ENCODE results near the gene SRR.
"Not testable (repeated sequence)": the region's sequence is repeated elsewhere in the genome, so short reads cannot be mapped to it uniquely, and the experiment has no call there.

The SRR gene

GRCh38 chr17:2316916-2317205, 13.1 kb downstream of the SRR start:
- not testable (repeated sequence) for H3K23ac ChIP-seq (ENCODE audit: low read depth, low read length, poor library complexity); H2BK12ac ChIP-seq (ENCODE audit: low read length); H2AFZ ChIP-seq (ENCODE audit: low read length); H3K4ac ChIP-seq (ENCODE audit: low read length); H3K27me3 ChIP-seq (ENCODE audit: control insufficient read depth in 3 of 3, insufficient read depth in 3 of 3, low read depth in 1 of 3, low read length in 3 of 3); H3K27ac ChIP-seq (replicated peaks; ENCODE audit: low read length); H3K4me1 ChIP-seq (ENCODE audit: control insufficient read depth in 2 of 2, insufficient read depth in 1 of 2, low read depth in 1 of 2, low read length in 2 of 2); H3K4me3 ChIP-seq (ENCODE audit: low read length in 2 of 2); H2BK120ac ChIP-seq (ENCODE audit: low read depth, low read length); H2AK5ac ChIP-seq (ENCODE audit: low read depth, low read length); H3K14ac ChIP-seq (ENCODE audit: low read length); H4K8ac ChIP-seq (ENCODE audit: low read depth, low read length); H2BK5ac ChIP-seq (ENCODE audit: low read length); DNase-seq (ENCODE audit: low spot score); H3K79me1 ChIP-seq (ENCODE audit: low read depth, low read length); H4K91ac ChIP-seq (ENCODE audit: low read depth, low read length, poor library complexity); H3K9ac ChIP-seq (ENCODE audit: low read depth, low read length, poor library complexity); H2BK15ac ChIP-seq (ENCODE audit: low read length); H3K18ac ChIP-seq (ENCODE audit: low read length); H3K4me2 ChIP-seq (ENCODE audit: insufficient read depth, low read length, poor library complexity, severe bottlenecking); H3K9me3 ChIP-seq (replicated peaks in 1 of 2; ENCODE audit: control insufficient read depth in 2 of 2, insufficient read depth in 1 of 2, low read depth in 1 of 2, low read length in 2 of 2)
- H3K36me3 ChIP-seq (replicated peaks in 1 of 2; ENCODE audit: control insufficient read depth in 2 of 2, insufficient read depth in 2 of 2, low read length in 2 of 2), result peaks cover 8 to 33% of the 10 kb centered on the region in 2 donors
- no CpG with 5 or more reads among the region's 7 CpGs for WGBS, 2 donors (ENCODE audit: extremely low coverage in 2 of 2, insufficient read length in 2 of 2, insufficient replicate concordance in 1 of 2)

GRCh38 chr17:2317796-2318195, 14.0 kb downstream of the SRR start:
- Histone ChIP-seq H2BK120ac (ENCODE audit: low read depth, low read length) (no peak overlapping the region), H2AFZ (ENCODE audit: low read length) (no peak overlapping the region), H3K18ac (ENCODE audit: low read length) (no peak overlapping the region), H3K9me3 (replicated peaks in 1 of 2; ENCODE audit: control insufficient read depth in 2 of 2, insufficient read depth in 1 of 2, low read depth in 1 of 2, low read length in 2 of 2) (no peaks in the 10 kb centered on the region), H2BK12ac (ENCODE audit: low read length) (no peak overlapping the region), H2BK15ac (ENCODE audit: low read length) (no peak overlapping the region), H2BK5ac (ENCODE audit: low read length) (no peak overlapping the region), H3K23ac (ENCODE audit: low read depth, low read length, poor library complexity) (no peak overlapping the region), H3K36me3 (replicated peaks in 1 of 2; ENCODE audit: control insufficient read depth in 2 of 2, insufficient read depth in 2 of 2, low read length in 2 of 2) (peaks cover 11 to 42% of the 10 kb centered on the region in 2 donors), H4K91ac (ENCODE audit: low read depth, low read length, poor library complexity) (no peak overlapping the region), H3K9ac (ENCODE audit: low read depth, low read length, poor library complexity) (no peak overlapping the region), H4K8ac (ENCODE audit: low read depth, low read length) (no peak overlapping the region), H3K4ac (ENCODE audit: low read length) (no peak overlapping the region), H3K14ac (ENCODE audit: low read length) (no peak overlapping the region), H3K4me1 (ENCODE audit: control insufficient read depth in 2 of 2, insufficient read depth in 1 of 2, low read depth in 1 of 2, low read length in 2 of 2) (no peaks in the 10 kb centered on the region), H3K79me1 (ENCODE audit: low read depth, low read length) (no peaks in the 10 kb centered on the region), H3K4me2 (ENCODE audit: insufficient read depth, low read length, poor library complexity, severe bottlenecking) (no peak overlapping the region), H3K4me3 (ENCODE audit: low read length in 2 of 2) (no peak overlapping the region), H2AK5ac (ENCODE audit: low read depth, low read length) (no peak overlapping the region), H3K27ac (replicated peaks; ENCODE audit: low read length) (no peak overlapping the region), H3K27me3 (ENCODE audit: control insufficient read depth in 3 of 3, insufficient read depth in 3 of 3, low read depth in 1 of 3, low read length in 3 of 3) (no peaks in the 10 kb centered on the region)
- no peak for DNase-seq (ENCODE audit: low spot score)
- WGBS, 2 donors (ENCODE audit: extremely low coverage in 2 of 2, insufficient read length in 2 of 2, insufficient replicate concordance in 1 of 2), result no CpG with 5 or more reads among the region's 3 CpGs

GRCh38 chr17:2319051-2319450, 15.3 kb downstream of the SRR start:
- Histone ChIP-seq H3K36me3 (replicated peaks in 1 of 2; ENCODE audit: control insufficient read depth in 2 of 2, insufficient read depth in 2 of 2, low read length in 2 of 2) (peaks cover 21 to 54% of the 10 kb centered on the region in 2 donors), H4K8ac (ENCODE audit: low read depth, low read length) (no peak overlapping the region), H3K9ac (ENCODE audit: low read depth, low read length, poor library complexity) (no peak overlapping the region), H2BK15ac (ENCODE audit: low read length) (no peak overlapping the region), H2BK12ac (ENCODE audit: low read length) (no peak overlapping the region), H3K9me3 (replicated peaks in 1 of 2; ENCODE audit: control insufficient read depth in 2 of 2, insufficient read depth in 1 of 2, low read depth in 1 of 2, low read length in 2 of 2) (no peaks in the 10 kb centered on the region), H3K4ac (ENCODE audit: low read length) (no peak overlapping the region), H3K27ac (replicated peaks; ENCODE audit: low read length) (no peak overlapping the region), H2AK5ac (ENCODE audit: low read depth, low read length) (no peak overlapping the region), H3K79me1 (ENCODE audit: low read depth, low read length) (no peaks in the 10 kb centered on the region), H2BK5ac (ENCODE audit: low read length) (no peak overlapping the region), H3K4me2 (ENCODE audit: insufficient read depth, low read length, poor library complexity, severe bottlenecking) (no peak overlapping the region), H3K4me1 (ENCODE audit: control insufficient read depth in 2 of 2, insufficient read depth in 1 of 2, low read depth in 1 of 2, low read length in 2 of 2) (no peaks in the 10 kb centered on the region), H2BK120ac (ENCODE audit: low read depth, low read length) (no peak overlapping the region), H3K23ac (ENCODE audit: low read depth, low read length, poor library complexity) (no peak overlapping the region), H2AFZ (ENCODE audit: low read length) (no peak overlapping the region), H3K27me3 (ENCODE audit: control insufficient read depth in 3 of 3, insufficient read depth in 3 of 3, low read depth in 1 of 3, low read length in 3 of 3) (no peaks in the 10 kb centered on the region), H4K91ac (ENCODE audit: low read depth, low read length, poor library complexity) (no peak overlapping the region), H3K14ac (ENCODE audit: low read length) (no peak overlapping the region), H3K4me3 (ENCODE audit: low read length in 2 of 2) (no peak overlapping the region), H3K18ac (ENCODE audit: low read length) (no peak overlapping the region)
- DNase-seq (ENCODE audit: low spot score), result no peak

GRCh38 chr17:2321399-2321798, 17.6 kb downstream of the SRR start:
- Histone ChIP-seq H2AFZ (ENCODE audit: low read length) (no peak overlapping the region), H3K4me1 (ENCODE audit: control insufficient read depth in 2 of 2, insufficient read depth in 1 of 2, low read depth in 1 of 2, low read length in 2 of 2) (no peaks in the 10 kb centered on the region), H2BK5ac (ENCODE audit: low read length) (no peak overlapping the region), H3K18ac (ENCODE audit: low read length) (no peak overlapping the region), H3K36me3 (replicated peaks in 1 of 2; ENCODE audit: control insufficient read depth in 2 of 2, insufficient read depth in 2 of 2, low read length in 2 of 2) (peaks cover 35 to 74% of the 10 kb centered on the region in 2 donors), H2BK12ac (ENCODE audit: low read length) (no peak overlapping the region), H4K8ac (ENCODE audit: low read depth, low read length) (no peak overlapping the region), H3K79me1 (ENCODE audit: low read depth, low read length) (no peaks in the 10 kb centered on the region), H3K4ac (ENCODE audit: low read length) (no peak overlapping the region), H2BK120ac (ENCODE audit: low read depth, low read length) (no peak overlapping the region), H3K23ac (ENCODE audit: low read depth, low read length, poor library complexity) (no peak overlapping the region), H3K27me3 (ENCODE audit: control insufficient read depth in 3 of 3, insufficient read depth in 3 of 3, low read depth in 1 of 3, low read length in 3 of 3) (no peaks in the 10 kb centered on the region), H4K91ac (ENCODE audit: low read depth, low read length, poor library complexity) (no peak overlapping the region), H3K27ac (replicated peaks; ENCODE audit: low read length) (no peak overlapping the region), H3K14ac (ENCODE audit: low read length) (no peak overlapping the region), H3K9ac (ENCODE audit: low read depth, low read length, poor library complexity) (no peak overlapping the region), H2AK5ac (ENCODE audit: low read depth, low read length) (no peak overlapping the region), H3K4me2 (ENCODE audit: insufficient read depth, low read length, poor library complexity, severe bottlenecking) (no peak overlapping the region), H2BK15ac (ENCODE audit: low read length) (no peak overlapping the region), H3K4me3 (ENCODE audit: low read length in 2 of 2) (no peak overlapping the region), H3K9me3 (replicated peaks in 1 of 2; ENCODE audit: control insufficient read depth in 2 of 2, insufficient read depth in 1 of 2, low read depth in 1 of 2, low read length in 2 of 2) (no peaks in the 10 kb centered on the region)
- no peak for DNase-seq (ENCODE audit: low spot score)
- no CpG with 5 or more reads among the region's 1 CpG for WGBS, 2 donors (ENCODE audit: extremely low coverage in 2 of 2, insufficient read length in 2 of 2, insufficient replicate concordance in 1 of 2)

Data from neuronal stem cell (in vitro differentiated cells).